PFSK-1 (cell line): ENCODE measurements around the gene LIFR.

Source experiments
- FOXP2 ChIP-seq: optimal IDR thresholded peaks from 2 replicates; pipeline ENCODE3; 2011; ENCODE audit warnings: borderline replicate concordance, control low read depth, inconsistent platforms; ENCODE audit not compliant: insufficient read depth; ENCODE audit errors: extremely low read length, extremely low read depth
- POLR2AphosphoS5 ChIP-seq: IDR thresholded peaks from 2 replicates; pipeline ENCODE4 v1.6.1; 2012; ENCODE audit warnings: low read depth, mild to moderate bottlenecking, control low read depth, low read length, moderate library complexity
- SIN3A ChIP-seq: IDR thresholded peaks from 2 replicates; pipeline ENCODE4 v1.6.1; 2012; ENCODE audit warnings: mild to moderate bottlenecking, low read length, moderate library complexity, borderline replicate concordance; ENCODE audit not compliant: insufficient read depth
- TAF1 ChIP-seq: IDR thresholded peaks from 2 replicates; pipeline ENCODE4 v1.6.1; 2012; ENCODE audit warnings: low read length, control low read depth, borderline replicate concordance; ENCODE audit not compliant: insufficient read depth
- TF ChIP-seq, protein P1 (sequence below), 2 experiments: IDR thresholded peaks; 2 replicates each; pipeline versions ENCODE4 v1.6.1 to v1.8.0; 2011 to 2012; ENCODE audit warnings: low read depth in 2 of 2, low read length in 2 of 2, control low read depth in 1 of 2, inconsistent platforms in 1 of 2, mild to moderate bottlenecking in 1 of 2, moderate library complexity in 1 of 2; ENCODE audit not compliant: insufficient read depth in 1 of 2

- TF ChIP-seq POLR2AphosphoS5 (no peak), SIN3A (no peak), TAF1 (no peak), FOXP2 (no peak)
- TF ChIP-seq, protein P1, sequence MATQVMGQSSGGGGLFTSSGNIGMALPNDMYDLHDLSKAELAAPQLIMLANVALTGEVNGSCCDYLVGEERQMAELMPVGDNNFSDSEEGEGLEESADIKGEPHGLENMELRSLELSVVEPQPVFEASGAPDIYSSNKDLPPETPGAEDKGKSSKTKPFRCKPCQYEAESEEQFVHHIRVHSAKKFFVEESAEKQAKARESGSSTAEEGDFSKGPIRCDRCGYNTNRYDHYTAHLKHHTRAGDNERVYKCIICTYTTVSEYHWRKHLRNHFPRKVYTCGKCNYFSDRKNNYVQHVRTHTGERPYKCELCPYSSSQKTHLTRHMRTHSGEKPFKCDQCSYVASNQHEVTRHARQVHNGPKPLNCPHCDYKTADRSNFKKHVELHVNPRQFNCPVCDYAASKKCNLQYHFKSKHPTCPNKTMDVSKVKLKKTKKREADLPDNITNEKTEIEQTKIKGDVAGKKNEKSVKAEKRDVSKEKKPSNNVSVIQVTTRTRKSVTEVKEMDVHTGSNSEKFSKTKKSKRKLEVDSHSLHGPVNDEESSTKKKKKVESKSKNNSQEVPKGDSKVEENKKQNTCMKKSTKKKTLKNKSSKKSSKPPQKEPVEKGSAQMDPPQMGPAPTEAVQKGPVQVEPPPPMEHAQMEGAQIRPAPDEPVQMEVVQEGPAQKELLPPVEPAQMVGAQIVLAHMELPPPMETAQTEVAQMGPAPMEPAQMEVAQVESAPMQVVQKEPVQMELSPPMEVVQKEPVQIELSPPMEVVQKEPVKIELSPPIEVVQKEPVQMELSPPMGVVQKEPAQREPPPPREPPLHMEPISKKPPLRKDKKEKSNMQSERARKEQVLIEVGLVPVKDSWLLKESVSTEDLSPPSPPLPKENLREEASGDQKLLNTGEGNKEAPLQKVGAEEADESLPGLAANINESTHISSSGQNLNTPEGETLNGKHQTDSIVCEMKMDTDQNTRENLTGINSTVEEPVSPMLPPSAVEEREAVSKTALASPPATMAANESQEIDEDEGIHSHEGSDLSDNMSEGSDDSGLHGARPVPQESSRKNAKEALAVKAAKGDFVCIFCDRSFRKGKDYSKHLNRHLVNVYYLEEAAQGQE (IDR thresholded peaks at IDR 0.05; ENCODE audit: insufficient read depth in 1 of 2, low read depth in 2 of 2, low read length in 2 of 2) = no peak
Observed at GRCh38 chr5:38458174-38458573, 98.3 kb downstream of the LIFR start.
